Stimulated activated naive CD8-positive, alpha-beta T cell treated with anti-CD3 and anti-CD28 coated beads, Interleukin-15, amount 100 ng/mL, for 72 hours (primary cell): ENCODE measurements around the gene FGD3.

Experiments used
- ATAC-seq: fragments of 150-1000 bp; cut with Tn5 transposase; 2 replicates; pipeline ENCODE4 v1.10.0; 2021; ENCODE audit warnings: mild to moderate bottlenecking, moderate library complexity
- DNase-seq, 2 donors: peaks; one replicate each; pipeline ENCODE4 v3.0.0; 2021 to 2022
- H3K27ac Mint-ChIP-seq, 2 donors: one replicate each; pipeline ENCODE4 v1.8.0; 2022; ENCODE audit warnings: mild to moderate bottlenecking in 2 of 2, mixed read lengths in 2 of 2, moderate library complexity in 2 of 2
- H3K27me3 Mint-ChIP-seq: one replicate; pipeline ENCODE4 v1.8.0; 2022; ENCODE audit warnings: mixed read lengths
- H3K4me1 Mint-ChIP-seq: one replicate; pipeline ENCODE4 v1.8.0; 2022; ENCODE audit warnings: mild to moderate bottlenecking, mixed read lengths
- H3K4me3 Mint-ChIP-seq, 2 donors: one replicate each; pipeline ENCODE4 v1.8.0; 2022; ENCODE audit warnings: mild to moderate bottlenecking in 2 of 2, mixed read lengths in 2 of 2, moderate library complexity in 1 of 2
- H3K9me3 Mint-ChIP-seq, 2 donors: one replicate each; pipeline ENCODE4 v1.8.0; 2022; ENCODE audit warnings: mixed read lengths in 2 of 2

FGD3 gene

DNA sequence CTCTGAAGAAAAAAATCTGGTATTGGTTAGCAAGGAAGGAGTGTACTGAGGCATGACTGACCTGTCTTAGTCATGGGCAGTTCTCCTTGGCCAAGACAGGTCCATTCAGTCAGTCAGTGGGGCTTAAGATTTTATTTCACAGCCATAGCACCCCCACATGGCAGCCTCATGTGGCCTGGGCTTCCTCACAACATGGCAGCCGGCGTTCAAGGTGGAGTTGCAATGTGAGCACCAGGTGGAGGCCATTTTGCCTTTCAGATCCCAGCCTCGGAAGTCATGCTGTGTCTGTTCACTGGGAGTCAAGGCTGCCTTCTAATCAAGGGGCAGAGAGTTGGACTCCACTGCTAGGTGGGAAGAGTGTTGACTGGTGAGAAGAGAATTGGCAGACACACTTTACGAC lies 138.4 kb downstream of the FGD3 start:
- H3K27ac Mint-ChIP-seq: no peak overlapping the region
- ATAC-seq: no peak
- peaks cover 5 to 14% of the 10 kb centered on the region in 2 donors for H3K9me3 Mint-ChIP-seq
- DNase-seq: no peak
- no peak overlapping the region for H3K4me3 Mint-ChIP-seq
- H3K27me3 Mint-ChIP-seq: no peaks in the 10 kb centered on the region
- H3K4me1 Mint-ChIP-seq: peaks cover 76% of the 10 kb centered on the region
